ENCODE measurements around the gene KCNIP3.

Gene KCNIP3

DNA sequence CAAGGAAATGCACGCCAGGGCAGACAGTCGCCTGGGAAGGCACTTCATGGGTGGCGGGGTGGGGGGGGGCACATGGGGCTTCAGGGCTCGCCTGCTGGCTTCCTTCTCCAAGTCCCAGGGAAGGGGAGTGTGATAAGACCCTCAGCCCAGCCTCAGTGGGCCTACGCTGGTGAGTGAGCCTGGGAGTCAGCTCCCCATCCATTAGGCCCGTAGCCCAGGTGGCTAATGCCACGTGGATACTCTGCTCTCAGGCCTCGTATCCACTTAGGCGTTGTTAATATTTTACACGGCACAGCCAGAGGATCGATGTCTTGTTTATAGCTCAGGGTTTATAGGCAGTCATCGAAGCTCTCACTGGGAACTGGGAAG is 47.1 kb downstream of the KCNIP3 start:
- DNase-seq (ENCODE audit: low read depth) = no peak
- TF ChIP-seq, protein P1, sequence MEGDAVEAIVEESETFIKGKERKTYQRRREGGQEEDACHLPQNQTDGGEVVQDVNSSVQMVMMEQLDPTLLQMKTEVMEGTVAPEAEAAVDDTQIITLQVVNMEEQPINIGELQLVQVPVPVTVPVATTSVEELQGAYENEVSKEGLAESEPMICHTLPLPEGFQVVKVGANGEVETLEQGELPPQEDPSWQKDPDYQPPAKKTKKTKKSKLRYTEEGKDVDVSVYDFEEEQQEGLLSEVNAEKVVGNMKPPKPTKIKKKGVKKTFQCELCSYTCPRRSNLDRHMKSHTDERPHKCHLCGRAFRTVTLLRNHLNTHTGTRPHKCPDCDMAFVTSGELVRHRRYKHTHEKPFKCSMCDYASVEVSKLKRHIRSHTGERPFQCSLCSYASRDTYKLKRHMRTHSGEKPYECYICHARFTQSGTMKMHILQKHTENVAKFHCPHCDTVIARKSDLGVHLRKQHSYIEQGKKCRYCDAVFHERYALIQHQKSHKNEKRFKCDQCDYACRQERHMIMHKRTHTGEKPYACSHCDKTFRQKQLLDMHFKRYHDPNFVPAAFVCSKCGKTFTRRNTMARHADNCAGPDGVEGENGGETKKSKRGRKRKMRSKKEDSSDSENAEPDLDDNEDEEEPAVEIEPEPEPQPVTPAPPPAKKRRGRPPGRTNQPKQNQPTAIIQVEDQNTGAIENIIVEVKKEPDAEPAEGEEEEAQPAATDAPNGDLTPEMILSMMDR (IDR thresholded peaks at IDR 0.05; ENCODE audit: low read depth, low read length, missing control alignments) = no peak
- H3K4me3 ChIP-seq (ENCODE audit: low read depth, low read length) = no peak overlapping the region

DNA sequence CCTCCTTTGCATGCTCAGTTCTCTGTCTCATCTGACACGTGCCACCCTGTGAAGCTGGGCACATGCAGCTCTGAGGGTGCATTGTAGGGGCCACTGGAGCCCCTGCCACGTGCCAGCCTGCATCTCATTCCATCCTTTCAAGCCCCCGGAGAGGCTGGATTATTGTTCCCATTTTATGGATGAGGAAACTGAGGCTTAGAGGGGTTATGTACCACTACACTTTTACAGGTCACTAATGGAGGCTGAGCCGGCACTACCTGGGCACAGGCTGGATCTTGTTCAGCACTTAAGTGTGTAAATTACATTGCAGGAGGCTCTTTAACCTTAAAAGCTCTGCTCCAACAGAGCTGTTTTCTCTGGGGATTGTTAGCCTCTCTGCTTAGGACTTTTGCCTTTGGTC is 47.5 kb downstream of the KCNIP3 start:
- no peak overlapping the region for H3K4me3 ChIP-seq (ENCODE audit: low read depth, low read length)
- no peak for DNase-seq (ENCODE audit: low read depth)
- TF ChIP-seq, protein P1 (IDR thresholded peaks at IDR 0.05; ENCODE audit: low read depth, low read length, missing control alignments) = no peak

DNA sequence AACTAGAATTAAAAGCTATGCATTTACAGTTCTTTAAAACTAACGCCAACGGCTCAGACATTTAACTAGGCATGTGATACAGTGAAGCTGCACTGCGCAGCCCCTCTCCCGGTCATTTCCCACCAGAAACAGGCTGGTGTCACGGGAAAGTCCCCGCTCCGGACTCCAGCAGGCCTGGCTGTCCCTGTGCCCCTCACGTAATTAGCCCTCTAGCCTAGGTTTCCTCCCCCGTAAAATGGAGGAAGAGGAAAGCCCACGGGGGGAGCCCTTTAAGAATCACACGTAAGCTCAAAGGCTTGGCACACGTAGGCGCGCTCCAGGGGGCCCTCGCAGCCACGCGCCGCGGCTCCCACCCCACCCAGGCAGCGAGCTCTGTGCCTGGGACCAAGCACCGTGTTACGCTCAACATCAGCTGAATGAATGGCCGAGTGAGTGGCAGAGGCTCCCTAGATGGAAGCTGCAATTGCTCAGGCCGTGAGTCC is 48.0 kb downstream of the KCNIP3 start:
- TF ChIP-seq, protein P1 (IDR thresholded peaks at IDR 0.05; ENCODE audit: low read depth, low read length, missing control alignments) = no peak
- DNase-seq (ENCODE audit: low read depth) = no peak

DNA sequence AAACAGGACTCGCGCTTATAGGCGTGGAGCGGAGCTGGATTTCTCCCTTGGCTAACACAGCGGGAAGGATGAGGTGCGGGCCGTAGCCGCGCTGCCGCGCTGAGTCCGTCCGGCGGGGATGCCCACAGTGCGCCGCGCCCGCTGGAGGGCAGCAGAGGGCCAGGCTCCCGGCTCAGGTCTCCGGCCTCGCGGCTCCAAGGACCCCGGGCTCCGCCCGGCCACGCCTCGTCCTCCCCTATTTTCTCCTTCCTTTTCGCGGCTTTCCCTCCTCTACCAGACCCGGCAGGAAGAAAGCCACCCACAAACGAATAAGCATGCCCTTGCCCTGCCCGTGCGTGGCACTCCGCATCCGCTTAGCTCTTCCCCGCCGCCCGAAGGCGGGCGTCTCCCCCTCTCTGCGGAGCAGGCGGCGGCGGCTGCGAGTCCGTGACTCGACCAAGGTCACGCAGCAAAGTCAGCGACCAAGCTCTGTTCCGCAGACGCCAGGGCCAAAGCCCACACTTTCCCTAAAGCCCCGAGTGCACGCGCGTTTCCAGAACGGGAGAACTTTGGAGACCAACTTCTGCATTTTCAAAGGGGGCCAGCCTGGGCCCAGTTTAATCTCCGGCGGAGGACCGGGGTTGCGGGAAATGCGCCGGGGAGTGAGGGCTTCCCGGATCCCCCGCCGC is 48.5 kb downstream of the KCNIP3 start:
- H3K4me3 ChIP-seq (ENCODE audit: low read depth, low read length) = peak overlapping the region; percentile 42
- DNase-seq (ENCODE audit: low read depth) = no peak
- TF ChIP-seq, protein P1 (IDR thresholded peaks at IDR 0.05; ENCODE audit: low read depth, low read length, missing control alignments) = peak; percentile 89

More for the DNA sequence above, 48.0 kb downstream of the KCNIP3 start:
- H3K4me3 ChIP-seq (ENCODE audit: low read depth, low read length) = no peak overlapping the region

DNA sequence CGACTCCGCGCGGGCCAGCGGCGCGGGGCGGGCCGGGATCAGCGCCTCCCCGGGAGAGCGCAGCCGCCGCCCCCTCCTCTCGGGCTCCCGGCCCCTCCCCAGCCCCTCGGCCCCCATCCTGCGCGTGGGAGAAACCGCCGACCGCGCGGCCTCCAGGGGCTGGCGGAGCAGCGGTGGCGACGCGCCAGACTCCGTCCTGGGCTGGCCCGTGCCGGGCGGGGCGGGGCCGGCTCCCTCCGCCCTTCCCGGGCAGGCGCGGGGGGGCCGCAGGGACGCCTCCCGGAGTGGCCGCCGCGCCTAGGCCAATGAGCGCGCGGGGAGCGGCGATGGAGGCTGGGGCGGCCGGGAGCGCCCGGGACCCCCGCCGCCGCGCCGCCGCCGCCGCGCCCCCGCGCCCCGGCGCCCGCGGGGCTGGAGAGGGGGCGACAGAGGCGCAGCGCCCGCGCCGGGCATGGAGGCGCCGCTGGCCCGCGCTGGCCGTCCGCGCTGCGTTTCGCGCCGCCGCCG is 49.1 kb downstream of the KCNIP3 start:
- no peak for DNase-seq (ENCODE audit: low read depth)
- TF ChIP-seq, protein P1 (IDR thresholded peaks at IDR 0.05; ENCODE audit: low read depth, low read length, missing control alignments) = no peak
- H3K4me3 ChIP-seq (ENCODE audit: low read depth, low read length) = peak overlapping the region; percentile 42

DNA sequence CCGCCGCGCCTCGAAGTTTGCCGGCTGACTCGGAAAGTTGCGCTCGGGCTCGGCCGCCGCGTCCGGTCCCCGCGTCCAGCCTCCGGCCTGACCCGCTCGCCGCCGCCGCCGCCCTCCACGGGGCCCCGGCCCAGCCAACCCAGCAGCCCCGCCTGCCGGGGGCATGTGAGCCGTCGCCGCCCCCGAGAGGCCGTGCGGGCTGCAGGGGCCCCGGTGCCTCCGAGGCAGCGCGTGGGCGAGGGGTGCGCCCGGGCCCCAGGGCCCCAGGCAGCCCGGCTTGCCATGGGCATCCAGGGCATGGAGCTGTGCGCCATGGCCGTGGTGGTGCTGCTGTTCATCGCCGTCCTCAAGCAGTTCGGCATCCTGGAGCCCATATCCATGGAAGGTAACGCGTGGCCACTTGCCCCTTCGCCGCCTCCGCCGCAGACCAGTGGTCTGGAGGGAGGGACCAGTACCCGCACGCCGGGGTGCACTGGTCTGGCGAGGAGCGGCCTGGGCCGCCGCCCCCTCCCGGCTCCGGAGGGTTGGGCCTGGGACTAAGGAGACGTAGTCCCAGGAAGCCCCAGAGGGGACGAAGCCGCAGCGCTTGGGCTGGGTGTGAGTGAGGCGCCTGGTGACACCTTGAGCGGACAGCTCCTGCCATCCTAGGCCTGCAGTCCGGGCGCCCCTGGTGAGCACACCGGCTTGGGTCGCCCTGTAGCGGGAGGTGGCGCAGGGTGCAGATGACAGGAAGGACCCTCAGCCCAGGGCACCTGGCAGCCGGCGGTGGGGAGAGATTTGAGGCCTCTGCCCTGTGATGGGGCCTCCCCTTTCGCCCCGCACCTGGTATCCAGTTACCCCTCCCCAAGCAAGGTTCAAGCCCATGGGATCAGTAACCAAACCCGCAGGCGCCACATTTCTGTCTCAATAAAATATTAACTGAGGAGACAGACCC is 49.9 kb downstream of the KCNIP3 start:
- TF ChIP-seq, protein P1 (IDR thresholded peaks at IDR 0.05; ENCODE audit: low read depth, low read length, missing control alignments) = no peak
- no peak for DNase-seq (ENCODE audit: low read depth)
- no peak overlapping the region for H3K4me3 ChIP-seq (ENCODE audit: low read depth, low read length)
